ENCODE measurements around the gene LMO4.

GRCh38 chr1:87300628-87301027 is 28.1 kb upstream of the LMO4 start:
- TF ChIP-seq POLR2A (IDR thresholded peaks at IDR 0.05) (no peak), CTCF (IDR thresholded peaks at IDR 0.05) (no peak)

All from suprapubic skin (tissue), 3 donors.